Cerebellar cortex (tissue), 1 donor: Measurements from ENCODE around the gene DOCK3.
"Not testable (repeated sequence)": the region's sequence is repeated elsewhere in the genome, so short reads cannot be mapped to it uniquely, and the experiment has no call there.

Experiments
- DNase-seq: peaks from one replicate; pipeline ENCODE4 v3.0.0-alpha.2; 2015; ENCODE audit warnings: low spot score

DOCK3 gene

GRCh38 chr3:51386159-51386851 is 711.6 kb downstream of the DOCK3 start:
- no peak for DNase-seq

DNA sequence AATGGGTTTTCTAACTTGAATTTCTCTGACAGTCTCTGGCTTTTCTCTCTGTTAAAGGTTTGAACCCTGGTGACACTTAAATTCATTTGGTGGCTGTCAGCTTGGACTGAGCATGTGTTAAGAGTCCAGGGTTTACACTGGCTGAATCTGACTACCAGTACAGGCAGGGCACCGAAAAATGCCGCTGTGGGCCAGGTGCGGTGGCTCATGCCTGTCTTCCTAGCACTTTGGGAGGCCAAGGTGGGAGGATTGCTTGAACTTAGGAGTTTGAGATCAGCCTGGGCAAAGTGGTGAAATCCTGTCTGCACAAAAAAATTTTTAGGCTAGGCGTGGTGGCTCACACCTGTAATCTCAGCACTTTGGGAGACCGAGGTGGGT is 712.1 kb downstream of the DOCK3 start:
- no peak for DNase-seq

DNA sequence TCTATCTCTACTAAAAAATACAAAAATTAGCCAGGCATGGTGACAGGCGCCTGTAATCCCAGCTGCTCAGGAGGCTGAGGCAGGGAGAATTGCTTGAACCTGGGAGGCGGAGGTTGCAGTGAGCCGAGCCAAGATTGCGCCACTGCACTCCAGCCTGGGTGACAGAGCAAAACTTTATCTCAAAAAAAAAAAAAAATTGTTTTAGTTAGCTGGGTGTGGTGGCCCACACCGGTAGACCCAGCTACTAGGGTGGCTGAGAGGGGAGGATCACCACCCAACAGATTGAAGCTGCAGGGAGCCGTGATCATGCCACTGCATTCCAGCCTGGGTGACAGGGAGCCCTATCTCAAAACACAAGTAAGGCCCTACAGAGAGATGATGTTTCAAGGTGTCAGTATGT is 712.6 kb downstream of the DOCK3 start:
- not testable (repeated sequence) for DNase-seq

GRCh38 chr3:51388286-51389029 is 713.7 kb downstream of the DOCK3 start:
- peak; percentile 35 for DNase-seq

- DNase-seq = peak; percentile 57
Measured at GRCh38 chr3:51389423-51390183, 714.9 kb downstream of the DOCK3 start.

DNA sequence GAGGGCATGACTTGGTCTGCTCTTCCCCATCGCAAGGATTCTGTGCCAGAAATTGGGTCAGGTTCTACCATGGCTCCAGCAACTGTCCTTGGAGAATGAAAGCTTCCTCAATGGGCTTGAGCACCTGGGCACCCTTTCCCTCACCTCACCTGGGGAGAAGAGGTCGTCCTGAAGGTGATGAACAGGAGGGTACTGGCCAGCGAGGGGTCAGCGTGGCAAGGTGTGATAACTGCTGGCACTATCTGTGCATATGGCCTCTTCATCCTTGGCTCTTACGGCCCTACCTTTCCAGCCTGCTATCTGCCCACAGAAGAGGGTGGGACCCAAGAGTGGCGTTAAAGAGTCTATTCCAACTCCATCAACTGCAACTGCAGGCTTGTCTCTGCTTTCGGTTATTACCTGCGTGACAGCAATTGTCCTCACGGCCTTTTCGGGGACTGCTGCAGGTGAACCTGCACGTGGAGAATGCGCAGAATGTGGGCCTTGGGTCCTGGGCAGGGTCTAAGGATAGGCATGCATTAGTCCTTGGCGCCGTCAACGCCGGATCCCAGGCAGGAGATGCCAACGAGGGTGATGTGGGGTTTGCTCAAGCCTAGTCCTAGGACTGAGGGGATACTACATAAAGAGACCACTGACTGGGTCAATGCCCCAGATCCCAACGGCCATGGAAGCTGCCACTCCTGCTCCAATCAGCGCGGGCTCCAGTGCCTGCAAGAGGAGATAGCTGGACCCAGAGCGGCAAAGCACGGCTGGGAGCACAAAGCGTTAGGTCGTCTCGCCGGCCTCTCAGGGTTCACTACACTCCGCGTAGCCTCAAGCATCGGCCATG is 715.7 kb downstream of the DOCK3 start:
- DNase-seq = no peak

- DNase-seq = peak; percentile 95
Measured at GRCh38 chr3:51391075-51391565, 716.4 kb downstream of the DOCK3 start, which contains the start of gene RBM15B. TSS of gene RBM15B (plus strand) at chr3:51391285. CDS start at chr3:51391400, 115 bp downstream.

DNA sequence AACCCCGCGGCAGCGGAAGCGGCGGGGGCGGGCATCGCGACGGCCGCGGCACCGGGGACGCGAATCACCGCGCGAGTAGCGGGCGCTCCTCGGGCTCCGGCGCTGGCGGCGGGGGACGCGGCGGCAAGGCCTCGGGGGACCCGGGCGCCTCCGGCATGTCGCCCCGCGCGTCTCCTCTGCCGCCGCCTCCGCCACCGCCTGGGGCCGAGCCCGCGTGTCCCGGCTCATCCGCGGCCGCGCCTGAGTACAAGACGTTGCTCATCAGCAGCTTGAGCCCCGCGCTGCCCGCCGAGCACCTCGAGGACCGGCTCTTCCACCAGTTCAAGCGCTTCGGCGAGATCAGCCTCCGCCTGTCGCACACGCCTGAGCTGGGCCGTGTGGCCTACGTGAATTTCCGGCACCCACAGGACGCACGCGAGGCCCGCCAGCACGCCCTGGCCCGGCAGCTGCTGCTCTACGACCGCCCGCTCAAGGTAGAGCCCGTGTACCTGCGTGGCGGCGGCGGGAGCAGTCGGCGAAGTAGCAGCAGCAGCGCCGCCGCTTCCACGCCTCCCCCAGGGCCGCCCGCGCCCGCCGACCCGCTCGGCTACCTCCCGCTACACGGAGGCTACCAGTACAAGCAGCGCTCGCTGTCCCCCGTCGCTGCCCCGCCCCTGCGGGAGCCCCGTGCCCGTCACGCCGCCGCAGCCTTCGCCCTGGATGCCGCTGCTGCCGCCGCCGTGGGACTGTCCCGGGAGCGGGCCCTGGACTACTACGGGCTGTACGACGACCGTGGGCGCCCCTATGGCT is 717.0 kb downstream of the DOCK3 start:
- no peak for DNase-seq

GRCh38 chr3:51392355-51393133 is 717.8 kb downstream of the DOCK3 start:
- DNase-seq = no peak

DNA sequence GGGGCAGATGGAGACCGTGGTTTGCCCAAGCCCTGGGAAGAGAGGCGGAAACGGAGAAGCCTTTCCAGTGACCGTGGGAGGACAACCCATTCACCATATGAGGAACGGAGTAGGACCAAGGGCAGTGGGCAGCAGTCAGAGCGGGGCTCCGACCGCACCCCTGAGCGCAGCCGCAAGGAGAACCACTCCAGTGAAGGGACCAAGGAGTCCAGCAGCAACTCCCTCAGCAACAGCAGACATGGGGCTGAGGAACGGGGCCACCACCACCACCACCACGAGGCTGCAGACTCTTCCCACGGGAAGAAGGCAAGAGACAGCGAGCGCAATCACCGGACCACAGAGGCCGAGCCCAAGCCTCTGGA is 718.4 kb downstream of the DOCK3 start:
- DNase-seq = no peak

DNA sequence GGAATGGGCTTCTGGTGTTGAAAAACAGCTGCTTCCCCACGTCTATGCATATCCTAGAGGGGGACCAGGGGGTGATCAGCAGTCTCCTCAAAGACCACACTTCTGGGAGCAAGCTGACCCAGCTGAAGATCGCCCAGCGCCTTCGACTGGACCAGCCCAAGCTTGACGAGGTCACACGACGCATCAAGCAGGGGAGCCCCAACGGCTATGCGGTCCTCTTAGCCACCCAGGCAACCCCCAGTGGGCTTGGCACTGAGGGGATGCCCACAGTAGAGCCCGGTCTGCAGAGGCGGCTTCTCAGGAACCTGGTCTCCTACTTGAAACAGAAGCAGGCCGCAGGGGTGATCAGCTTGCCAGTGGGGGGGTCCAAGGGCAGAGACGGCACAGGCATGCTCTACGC is 718.8 kb downstream of the DOCK3 start:
- no peak for DNase-seq

- DNase-seq = no peak
Measured at GRCh38 chr3:51394541-51394940, 719.8 kb downstream of the DOCK3 start.

GRCh38 chr3:51395493-51396213 is 720.9 kb downstream of the DOCK3 start:
- DNase-seq = no peak

- no peak for DNase-seq
Measured at GRCh38 chr3:51396401-51396800, 721.7 kb downstream of the DOCK3 start.

DNA sequence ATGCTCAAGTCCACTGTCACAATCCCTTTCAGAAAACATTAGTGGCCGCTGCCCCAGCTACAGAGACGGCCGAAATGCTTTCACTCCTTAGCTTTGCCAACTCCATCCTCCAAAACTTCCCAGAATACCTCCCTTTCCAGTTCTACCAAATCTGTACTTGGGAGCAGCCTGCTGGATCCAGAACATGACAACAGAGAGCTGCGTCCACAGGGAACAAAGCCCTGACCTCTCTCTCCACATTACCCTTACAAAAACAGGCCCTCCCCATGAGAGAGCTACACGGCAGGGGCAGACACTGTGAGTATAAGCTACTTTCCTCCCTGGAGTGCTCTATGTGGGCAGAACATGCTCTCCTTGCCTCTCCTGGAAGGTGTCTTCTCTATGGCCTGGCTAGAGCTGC is 722.7 kb downstream of the DOCK3 start:
- DNase-seq = no peak

GRCh38 chr3:51398595-51399310 is 724.0 kb downstream of the DOCK3 start:
- no peak for DNase-seq

DNA sequence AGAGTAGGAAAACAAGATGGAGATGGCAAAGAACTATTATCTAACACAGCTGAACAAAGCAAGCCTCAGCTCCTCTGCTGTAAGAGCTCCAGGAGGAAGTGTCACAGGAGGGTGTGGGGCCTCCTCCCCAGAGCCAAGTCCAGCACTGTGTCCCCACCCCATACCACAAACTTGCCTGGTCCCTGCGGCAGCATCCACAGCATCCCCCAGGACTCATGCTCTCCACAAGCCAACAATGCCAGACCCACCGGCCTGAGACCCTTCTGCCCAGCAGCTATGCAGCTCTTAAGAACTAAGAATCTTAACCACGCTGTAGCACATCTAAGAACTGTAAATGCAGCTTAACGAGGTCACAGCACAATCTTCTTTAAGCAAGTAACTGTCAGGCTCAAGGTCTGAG is 725.4 kb downstream of the DOCK3 start:
- no peak for DNase-seq

GRCh38 chr3:51401735-51402134 is 727.0 kb downstream of the DOCK3 start:
- DNase-seq = no peak

GRCh38 chr3:51403675-51404074 is 728.9 kb downstream of the DOCK3 start:
- no peak for DNase-seq
